Activated effector memory CD4-positive, alpha-beta T cell treated with Interleukin-2 at 50 U/mL for 16 hours (primary cell): ENCODE results near the gene PPIF.

Source experiments
- DNase-seq: peaks from one replicate; pipeline ENCODE4 v3.0.0-alpha.2; 2020

Gene PPIF

GRCh38 chr10:79347226-79347893 is at the start of gene PPIF:
Gene PPIF, plus strand, starts transcription at chr10:79347469. Its CDS starts 80 bp downstream, at chr10:79347549.
- peak; percentile 88 for DNase-seq

GRCh38 chr10:79298403-79299244 is 48.6 kb upstream of the PPIF start:
- DNase-seq, result no peak

GRCh38 chr10:79299397-79300241 is 47.6 kb upstream of the PPIF start:
- DNase-seq, result no peak

- DNase-seq, result no peak
These were observed 46.6 kb upstream of the PPIF start for GRCh38 chr10:79300711-79301110.

GRCh38 chr10:79301754-79302530 is 45.3 kb upstream of the PPIF start:
- no peak for DNase-seq

GRCh38 chr10:79303631-79304478 is 43.4 kb upstream of the PPIF start:
- no peak for DNase-seq

GRCh38 chr10:79304479-79305087 is 42.7 kb upstream of the PPIF start:
- DNase-seq, result no peak

GRCh38 chr10:79305515-79305914 is 41.8 kb upstream of the PPIF start:
- no peak for DNase-seq

- no peak for DNase-seq
These were observed 41.3 kb upstream of the PPIF start for GRCh38 chr10:79305988-79306387.

GRCh38 chr10:79306644-79307220 is 40.5 kb upstream of the PPIF start:
- no peak for DNase-seq

- no peak for DNase-seq
These were observed 39.3 kb upstream of the PPIF start for GRCh38 chr10:79308016-79308415.

- DNase-seq, result no peak
These were observed 38.2 kb upstream of the PPIF start for GRCh38 chr10:79308969-79309665.

- DNase-seq, result no peak
These were observed 36.9 kb upstream of the PPIF start for GRCh38 chr10:79310200-79310865.

- no peak for DNase-seq
These were observed 36.2 kb upstream of the PPIF start for GRCh38 chr10:79310911-79311573.

GRCh38 chr10:79311581-79312407 is 35.5 kb upstream of the PPIF start:
- DNase-seq, result no peak

GRCh38 chr10:79312601-79313187 is 34.6 kb upstream of the PPIF start:
- DNase-seq, result no peak

- DNase-seq, result no peak
These were observed 33.9 kb upstream of the PPIF start for GRCh38 chr10:79313320-79313719.
